ENCODE data around the gene SPTBN4. TPM values are rescaled to one million over a fixed set of nuclear protein-coding genes. Genes with fewer than 3 reads are reported as not detected.

The SPTBN4 gene
- total and polyA plus RNA-seq, 9 donors: 2.2 to 11.6 (median 6.2) TPM

DNA sequence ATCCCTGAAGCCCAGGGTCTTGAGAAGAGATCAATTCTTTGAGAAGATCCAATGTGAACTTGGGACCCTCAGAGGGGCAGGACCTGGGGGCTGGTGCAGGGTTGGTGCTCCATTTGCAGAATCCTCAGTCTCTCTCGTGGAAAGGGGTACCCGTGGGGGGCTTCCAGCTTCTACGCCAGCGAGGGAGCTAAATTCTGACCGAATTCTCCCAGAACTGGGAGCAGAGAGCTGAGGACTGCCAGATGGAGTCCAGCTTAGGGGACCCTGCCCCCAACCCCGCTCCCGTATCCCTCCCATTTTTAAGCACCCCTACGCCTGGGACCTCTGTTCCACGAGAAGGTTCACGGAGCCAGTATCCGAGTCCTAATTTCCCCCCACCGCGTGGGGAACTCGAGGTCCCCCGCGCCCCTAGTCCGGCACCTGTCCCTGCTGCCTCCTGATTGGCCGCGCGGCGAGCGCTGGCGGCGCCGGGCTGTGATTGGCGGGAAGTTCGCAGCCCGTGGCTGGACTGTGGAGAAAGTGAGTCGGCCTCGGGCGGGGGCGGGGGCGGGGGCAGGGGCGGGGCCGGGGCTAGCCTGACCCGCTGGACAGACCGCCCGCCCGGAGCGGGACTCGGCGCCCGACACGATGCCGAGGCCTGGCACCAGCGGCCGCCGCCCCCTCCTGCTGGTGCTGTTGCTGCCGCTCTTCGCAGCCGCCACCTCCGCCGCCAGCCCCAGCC lies 130.0 kb downstream of the SPTBN4 start:
- Histone ChIP-seq H3K36me3 (no peaks in the 10 kb centered on the region), H3K27ac (peak overlapping the region in 1 of 2 donors; percentile 70), H3K27me3 (no peaks in the 10 kb centered on the region), H3K4me1 (ENCODE audit: insufficient read depth) (peaks cover 4% of the 10 kb centered on the region), H3K4me3 (peak overlapping the region; percentile 38), H3K9me3 (no peaks in the 10 kb centered on the region)
- intact Hi-C loops (cut with DNase I): loop anchor here (5.0 to 10.0 kb wide), 4 partner anchors 62 to 292 kb away; partner anchors contain the start of genes BLVRB (in 1 of the 4) and SPTBN4 (in 1 of the 4)
- peak; percentile 57 to 76 (median 75) for DNase-seq
- TF ChIP-seq EP300 (IDR thresholded peaks at IDR 0.05) (no peak), CTCF (IDR thresholded peaks at IDR 0.05) (no peak), POLR2A (IDR thresholded peaks at IDR 0.05) (no peak)
- WGBS, 3 donors: 2 to 3% (median 2%) methylated on average over 33 to 53 of the region's 53 CpGs

DNA sequence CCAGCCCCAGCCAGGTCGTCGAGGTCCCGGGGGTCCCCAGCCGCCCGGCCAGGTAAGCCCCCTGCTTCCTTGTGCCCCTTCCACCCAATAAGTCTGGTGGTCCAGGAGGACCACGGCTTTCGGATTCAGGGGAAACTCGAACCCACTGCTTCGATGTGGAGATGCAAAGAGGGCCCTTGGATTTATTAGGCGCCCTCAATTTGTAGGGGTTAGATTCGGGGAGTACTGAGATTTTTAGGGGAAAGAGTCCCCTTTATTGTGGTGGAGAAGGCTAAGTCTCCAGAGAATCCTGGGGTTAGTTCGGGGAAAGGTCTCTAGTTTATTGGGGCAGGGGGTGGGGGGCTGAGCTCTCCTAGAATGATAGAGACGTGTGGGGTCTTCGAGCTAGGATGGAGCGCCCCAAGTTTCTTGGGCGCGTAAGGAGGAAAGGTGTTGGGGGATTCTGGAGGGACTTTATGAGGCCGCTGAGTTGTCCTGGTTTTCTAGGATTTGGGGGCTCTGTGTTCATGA lies 130.6 kb downstream of the SPTBN4 start:
- H3K4me3 ChIP-seq: peak overlapping the region; percentile 38
- H3K27me3 ChIP-seq: no peaks in the 10 kb centered on the region
- H3K9me3 ChIP-seq: no peaks in the 10 kb centered on the region
- peak overlapping the region; percentile 63 to 70 for H3K27ac ChIP-seq
- intact Hi-C loops (cut with DNase I): loop anchor here (5.0 to 10.0 kb wide), 4 partner anchors 63 to 293 kb away; partner anchors contain the start of genes BLVRB (in 1 of the 4) and SPTBN4 (in 1 of the 4)
- no peak for DNase-seq
- peaks cover 4% of the 10 kb centered on the region for H3K4me1 ChIP-seq (ENCODE audit: insufficient read depth)
- TF ChIP-seq CTCF (IDR thresholded peaks at IDR 0.05) (no peak), POLR2A (IDR thresholded peaks at IDR 0.05) (no peak), EP300 (IDR thresholded peaks at IDR 0.05) (no peak)
- H3K36me3 ChIP-seq: no peaks in the 10 kb centered on the region
- 9 to 12% (median 11%) methylated on average over 18 of the region's 18 CpGs for WGBS, 3 donors

GRCh38 chr19:40598121-40598917 lies 131.5 kb downstream of the SPTBN4 start:
- Histone ChIP-seq H3K36me3 (no peaks in the 10 kb centered on the region), H3K9me3 (no peaks in the 10 kb centered on the region), H3K4me3 (peak overlapping the region; percentile 38), H3K27me3 (no peaks in the 10 kb centered on the region), H3K4me1 (ENCODE audit: insufficient read depth) (peaks cover 4% of the 10 kb centered on the region), H3K27ac (peak overlapping the region; percentile 63 to 70)
- peak; percentile 87 to 95 (median 94) for DNase-seq
- intact Hi-C loops (cut with DNase I): loop anchor here (5.0 to 10.0 kb wide), 4 partner anchors 64 to 294 kb away; partner anchors contain the start of genes BLVRB (in 1 of the 4) and SPTBN4 (in 1 of the 4)
- 0 to 2% (median 0%) methylated on average over 35 to 46 of the region's 46 CpGs for whole genome bisulfite sequencing, 3 donors
- TF ChIP-seq POLR2A (IDR thresholded peaks at IDR 0.05) (peak; percentile 54), EP300 (IDR thresholded peaks at IDR 0.05) (no peak), CTCF (IDR thresholded peaks at IDR 0.05) (peak; percentile 97 to 98 (median 98))

DNA sequence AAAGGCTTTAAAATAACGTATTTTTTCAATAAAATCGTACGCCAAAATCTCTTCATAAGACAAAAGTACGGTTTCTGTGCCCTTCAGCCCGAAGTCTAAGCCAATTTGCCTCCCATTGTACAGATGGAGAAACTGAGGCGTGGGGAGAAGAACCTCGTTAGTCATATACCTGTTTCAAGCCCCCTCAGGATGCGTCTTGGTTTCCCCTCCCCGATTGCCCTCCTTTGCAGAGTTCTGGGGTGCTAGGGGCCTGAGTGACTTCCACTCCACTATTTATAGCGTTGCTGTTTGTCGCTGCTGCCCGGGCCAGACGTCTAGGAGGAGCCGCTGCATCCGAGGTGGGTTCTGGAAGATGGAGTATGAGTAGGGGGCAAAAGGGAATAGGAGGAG lies 132.1 kb downstream of the SPTBN4 start:
- no peaks in the 10 kb centered on the region for H3K27me3 ChIP-seq
- WGBS, 3 donors: 5 to 9% (median 7%) methylated on average over 15 of the region's 15 CpGs
- H3K9me3 ChIP-seq: no peaks in the 10 kb centered on the region
- intact Hi-C loops (cut with DNase I): loop anchor here (5.0 to 10.0 kb wide), 4 partner anchors 64 to 294 kb away; partner anchors contain the start of genes BLVRB (in 1 of the 4) and SPTBN4 (in 1 of the 4)
- peak in 1 of 5 donors; percentile 43 for DNase-seq
- peaks cover 4% of the 10 kb centered on the region for H3K4me1 ChIP-seq (ENCODE audit: insufficient read depth)
- H3K36me3 ChIP-seq: no peaks in the 10 kb centered on the region
- TF ChIP-seq CTCF (IDR thresholded peaks at IDR 0.05): no peak
- TF ChIP-seq EP300 (IDR thresholded peaks at IDR 0.05): no peak
- TF ChIP-seq POLR2A (IDR thresholded peaks at IDR 0.05): no peak
- peak overlapping the region; percentile 38 for H3K4me3 ChIP-seq
- peak overlapping the region in 1 of 2 donors; percentile 59 for H3K27ac ChIP-seq

All from ovary (tissue), 9 donors.